Uterus (tissue), 2 donors: Measurements from ENCODE around the gene BCAP29.

ENCODE experiments used
- POLR2A ChIP-seq, 2 donors: fragments of 450-650 bp; IDR thresholded peaks; one replicate each; pipeline ENCODE4 v1.6.1; 2016; ENCODE audit warnings: antibody characterized with exemption in 2 of 2, mild to moderate bottlenecking in 1 of 2, moderate library complexity in 1 of 2
- TF ChIP-seq, protein P1 (sequence below), 4 experiments: fragments of 200-600 bp in 2 of 4; fragments of 450-650 bp in 2 of 4; sonication (generic) in 2 of 4; IDR thresholded peaks; one replicate each; pipeline ENCODE4 v1.5.1; 2016 to 2019; ENCODE audit warnings: antibody characterized with exemption in 4 of 4, mild to moderate bottlenecking in 2 of 4, moderate library complexity in 1 of 4

- TF ChIP-seq POLR2A (IDR thresholded peaks at IDR 0.05): no peak
- TF ChIP-seq, protein P1, sequence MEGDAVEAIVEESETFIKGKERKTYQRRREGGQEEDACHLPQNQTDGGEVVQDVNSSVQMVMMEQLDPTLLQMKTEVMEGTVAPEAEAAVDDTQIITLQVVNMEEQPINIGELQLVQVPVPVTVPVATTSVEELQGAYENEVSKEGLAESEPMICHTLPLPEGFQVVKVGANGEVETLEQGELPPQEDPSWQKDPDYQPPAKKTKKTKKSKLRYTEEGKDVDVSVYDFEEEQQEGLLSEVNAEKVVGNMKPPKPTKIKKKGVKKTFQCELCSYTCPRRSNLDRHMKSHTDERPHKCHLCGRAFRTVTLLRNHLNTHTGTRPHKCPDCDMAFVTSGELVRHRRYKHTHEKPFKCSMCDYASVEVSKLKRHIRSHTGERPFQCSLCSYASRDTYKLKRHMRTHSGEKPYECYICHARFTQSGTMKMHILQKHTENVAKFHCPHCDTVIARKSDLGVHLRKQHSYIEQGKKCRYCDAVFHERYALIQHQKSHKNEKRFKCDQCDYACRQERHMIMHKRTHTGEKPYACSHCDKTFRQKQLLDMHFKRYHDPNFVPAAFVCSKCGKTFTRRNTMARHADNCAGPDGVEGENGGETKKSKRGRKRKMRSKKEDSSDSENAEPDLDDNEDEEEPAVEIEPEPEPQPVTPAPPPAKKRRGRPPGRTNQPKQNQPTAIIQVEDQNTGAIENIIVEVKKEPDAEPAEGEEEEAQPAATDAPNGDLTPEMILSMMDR (IDR thresholded peaks at IDR 0.05): no peak
These were observed 42.0 kb upstream of the BCAP29 start for GRCh38 chr7:107538001-107538400.
